NCI-H2196 treated with DMSO at 0.1 percent for 48 hours (cell line): ENCODE measurements around the gene CFAP54.
"Not testable (repeated sequence)": the region's sequence is repeated elsewhere in the genome, so short reads cannot be mapped to it uniquely, and the experiment has no call there.

Experiments used
- DNase-seq: peaks from one replicate; lab custom pipeline; 2025; ENCODE audit not compliant: unreplicated experiment; lab: John Stamatoyannopoulos, UW

Gene CFAP54, protein sequence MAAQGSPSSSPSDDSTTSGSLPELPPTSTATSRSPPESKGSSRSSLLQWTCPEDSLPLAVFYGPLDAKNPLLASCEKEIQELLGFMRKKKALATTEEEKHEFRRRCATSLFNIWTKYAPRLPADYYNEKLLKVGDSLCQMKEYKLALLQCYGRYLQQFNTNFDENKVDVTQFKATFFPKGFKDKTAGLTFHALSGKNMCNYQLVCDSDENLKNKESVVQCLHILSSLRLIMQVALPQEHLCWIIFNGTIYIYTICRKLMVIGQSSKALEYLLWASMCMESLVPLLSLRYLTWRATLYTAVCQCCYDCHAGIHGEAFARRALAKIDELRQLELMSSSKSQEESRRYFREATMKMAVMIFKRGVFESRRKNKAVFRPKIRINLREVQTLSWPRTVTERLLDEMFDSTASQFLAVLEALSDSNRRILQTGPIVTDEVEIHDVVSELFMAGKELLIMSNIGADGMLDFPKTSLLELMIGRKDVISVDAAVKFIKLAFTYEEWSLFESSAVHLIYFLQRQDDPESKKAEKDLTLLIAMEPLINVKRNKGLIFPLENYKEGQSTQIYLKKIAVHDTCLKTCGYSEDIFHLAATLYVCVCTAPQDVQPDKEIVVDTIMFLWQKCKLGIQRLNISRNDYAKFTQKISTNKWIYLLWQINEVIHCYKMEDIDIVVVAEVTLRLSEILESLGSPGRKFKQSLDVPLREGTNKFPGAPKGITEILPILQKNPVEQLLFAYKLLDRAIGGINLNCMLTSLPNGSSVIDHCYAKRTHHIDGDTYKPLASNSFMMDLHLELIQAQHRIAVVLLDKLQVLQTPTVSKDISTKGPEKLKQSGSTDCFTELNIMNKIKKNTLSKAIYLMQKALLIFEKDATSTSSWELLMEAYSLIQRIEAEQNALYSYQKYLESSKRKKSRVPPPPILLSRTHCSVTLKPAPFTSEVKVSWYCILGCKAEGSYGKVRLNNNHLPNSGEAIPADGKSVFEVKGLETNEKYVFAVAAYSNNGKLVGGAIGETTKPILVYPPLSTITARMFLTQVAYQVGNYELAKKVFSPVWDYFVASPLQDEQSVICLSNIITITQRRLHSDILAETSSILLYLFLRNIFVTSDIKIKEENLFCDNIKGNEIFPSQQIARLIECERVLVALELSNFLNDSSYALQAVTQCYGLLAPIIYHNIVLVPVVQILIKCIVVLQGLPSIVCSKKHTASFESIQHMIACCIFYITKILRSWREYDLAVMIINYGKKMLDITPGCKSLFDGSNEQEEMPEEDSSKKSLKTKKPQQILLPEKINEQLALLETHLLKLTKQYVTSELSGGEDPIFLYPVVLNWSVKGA (N-terminal part only)

DNA sequence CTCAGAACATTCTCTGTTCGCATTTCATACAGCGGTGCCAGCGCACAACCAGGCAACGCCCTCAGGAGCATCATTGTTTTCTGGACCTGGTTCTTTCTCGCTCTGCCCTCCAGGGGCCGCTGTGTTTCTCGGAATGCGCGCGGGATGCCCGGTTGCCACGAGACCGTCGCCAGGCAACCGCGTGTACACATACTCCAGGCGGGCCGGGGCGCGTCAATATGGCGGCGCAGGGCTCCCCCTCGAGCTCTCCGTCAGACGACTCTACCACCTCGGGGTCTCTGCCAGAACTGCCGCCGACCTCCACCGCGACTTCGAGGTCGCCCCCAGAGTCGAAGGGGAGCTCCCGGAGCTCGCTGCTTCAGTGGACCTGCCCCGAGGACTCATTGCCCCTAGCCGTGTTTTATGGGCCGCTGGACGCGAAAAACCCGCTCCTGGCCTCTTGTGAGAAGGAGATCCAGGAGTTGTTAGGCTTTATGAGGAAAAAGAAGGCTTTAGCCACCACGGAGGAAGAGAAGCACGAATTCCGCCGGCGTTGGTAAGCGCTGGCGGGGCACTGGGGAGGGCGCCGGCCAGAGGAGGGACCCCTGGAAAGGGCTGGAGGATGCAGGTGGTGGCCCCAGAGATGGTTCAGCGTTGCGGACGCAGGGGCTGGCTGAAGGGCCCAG is at the start of gene CFAP54:
TSS of gene CFAP54 (plus strand) at position 186 of the 665 bp plus-strand sequence. CDS start at position 219, 33 bp downstream.
- DNase-seq: peak; percentile 79

DNA sequence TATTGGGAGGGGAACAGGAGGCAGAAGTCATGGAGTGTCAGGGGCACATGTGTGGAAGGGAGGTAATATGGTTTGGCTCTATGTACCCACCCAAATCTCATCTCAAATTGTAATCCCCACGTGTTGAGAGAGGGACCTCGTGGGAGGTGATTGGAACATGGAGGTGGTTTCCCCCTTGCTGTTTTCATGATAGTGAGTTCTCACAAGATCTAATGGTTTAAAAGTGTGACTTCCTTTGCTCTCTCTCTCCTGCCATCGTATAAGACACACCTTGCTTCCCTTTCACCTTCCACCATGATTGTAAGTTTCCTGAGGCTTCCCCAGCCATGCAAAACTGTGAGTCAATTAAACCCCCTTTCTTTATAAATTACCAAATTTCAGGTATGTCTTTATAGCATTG is 47.6 kb upstream of the CFAP54 start:
- DNase-seq: no peak

DNA sequence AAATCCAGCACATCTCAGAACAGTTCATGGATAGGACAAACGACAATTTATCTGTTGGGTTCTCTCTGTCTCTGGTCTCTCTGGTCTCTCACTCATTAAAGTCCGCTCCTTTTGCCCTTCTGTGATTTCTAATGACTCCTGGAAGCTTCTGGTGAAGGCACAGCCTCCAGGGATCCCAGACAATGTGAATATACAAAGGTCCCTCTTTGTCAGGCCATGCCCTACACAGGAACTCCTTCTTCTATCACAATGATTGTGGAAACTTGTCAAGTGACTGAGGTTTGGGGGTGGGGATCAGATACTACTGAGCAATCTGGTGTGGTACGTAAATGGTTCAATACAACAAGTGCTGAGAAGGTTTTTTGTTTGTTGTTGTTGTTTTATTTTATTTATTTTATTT is 46.5 kb upstream of the CFAP54 start:
- DNase-seq: no peak

DNA sequence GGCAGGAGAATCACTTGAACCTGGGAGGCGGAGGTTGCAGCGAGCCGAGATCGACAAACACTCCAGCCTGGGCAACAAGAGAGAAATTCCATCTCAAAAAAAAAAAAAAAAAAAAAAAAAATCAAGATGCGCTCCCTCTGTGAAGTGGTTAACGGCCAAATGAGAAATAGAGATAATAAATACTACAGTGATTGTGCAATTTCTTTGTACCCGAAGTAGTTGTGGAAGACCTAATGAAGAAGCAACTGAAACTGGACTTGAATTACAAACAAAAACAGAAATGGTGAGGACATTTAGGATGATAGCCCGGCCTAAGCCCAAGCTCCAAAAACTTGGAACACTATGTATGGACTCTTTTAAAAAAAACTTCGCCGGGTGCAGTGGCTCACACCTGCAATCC is 45.0 kb upstream of the CFAP54 start:
- no peak for DNase-seq

DNA sequence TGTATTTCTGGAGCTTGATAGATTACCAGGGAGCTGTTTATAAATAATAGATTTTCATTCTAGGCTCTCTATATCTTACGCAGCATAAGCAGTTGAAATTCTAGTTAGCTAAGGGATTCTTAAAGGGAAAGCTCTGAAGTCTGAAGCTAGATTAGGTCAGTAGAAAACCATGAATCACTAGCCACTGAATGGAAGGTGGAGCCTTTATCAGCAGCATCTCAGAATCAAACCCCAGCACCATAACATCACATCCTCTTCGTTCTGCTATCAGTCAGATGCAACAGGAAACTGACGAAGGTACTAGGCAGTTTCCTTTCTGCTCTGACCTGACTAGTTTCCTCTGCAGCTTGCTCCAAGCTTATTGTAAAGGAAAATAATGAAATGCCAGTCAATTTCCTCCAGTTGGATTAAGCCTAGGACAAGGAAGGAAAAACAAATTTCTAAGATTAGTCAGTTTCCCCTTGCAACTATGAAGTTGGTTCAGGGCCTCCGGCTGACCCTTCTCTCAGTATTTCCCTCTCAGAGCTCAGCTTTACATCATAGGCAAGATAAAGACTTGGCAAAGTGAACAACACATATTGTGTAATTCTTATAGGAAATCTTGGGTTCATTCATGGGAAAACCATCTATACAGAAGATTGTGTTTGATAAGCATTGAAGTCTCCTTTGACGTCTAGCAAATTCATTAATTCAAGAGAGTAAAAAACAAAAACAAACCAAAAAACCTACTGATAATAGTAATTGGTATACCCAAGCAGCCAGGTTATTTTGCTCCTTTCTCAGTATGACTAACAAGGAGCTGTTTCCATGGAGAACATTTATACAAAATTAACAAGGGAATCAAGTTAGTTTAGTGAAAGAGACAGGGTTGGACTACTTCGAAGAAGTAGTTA is 43.4 kb upstream of the CFAP54 start:
- DNase-seq: no peak

DNA sequence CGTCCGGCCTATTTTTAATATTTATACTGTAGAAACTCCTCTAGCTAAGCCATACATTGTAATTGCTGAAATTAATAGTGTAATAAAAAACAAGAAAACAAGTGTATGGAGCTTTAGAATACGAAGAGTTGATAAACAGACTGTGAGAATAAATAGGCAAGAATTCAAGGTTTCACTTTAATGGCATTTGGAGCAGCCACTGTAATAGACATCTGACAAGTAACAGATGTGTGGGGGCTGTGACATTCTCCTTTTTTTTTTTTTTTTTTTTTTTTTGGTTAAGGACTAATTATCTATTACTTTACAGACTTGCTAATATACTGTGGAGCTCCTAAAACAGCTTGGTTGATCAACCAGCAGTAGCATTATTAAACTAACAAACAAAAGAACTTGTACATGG is 42.1 kb upstream of the CFAP54 start:
- no peak for DNase-seq

DNA sequence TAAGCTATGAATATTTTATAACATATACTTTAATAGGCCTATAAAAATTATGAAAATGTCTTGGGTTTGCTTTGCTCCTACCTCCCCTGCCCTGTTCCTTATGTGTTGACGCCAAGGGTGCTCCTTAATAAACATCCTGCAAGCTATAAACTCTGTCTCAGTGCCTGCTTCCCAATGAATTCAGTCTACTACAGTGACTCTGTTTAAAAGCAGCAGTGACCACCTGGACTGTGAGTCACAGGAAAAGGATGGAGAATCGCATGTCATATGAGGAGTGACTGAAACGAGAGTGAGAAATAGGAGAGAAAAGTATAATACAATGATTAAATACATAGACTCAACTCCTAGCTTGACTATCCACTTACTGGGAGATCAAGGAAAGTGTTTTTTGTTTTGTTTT is 41.1 kb upstream of the CFAP54 start:
- DNase-seq: no peak

DNA sequence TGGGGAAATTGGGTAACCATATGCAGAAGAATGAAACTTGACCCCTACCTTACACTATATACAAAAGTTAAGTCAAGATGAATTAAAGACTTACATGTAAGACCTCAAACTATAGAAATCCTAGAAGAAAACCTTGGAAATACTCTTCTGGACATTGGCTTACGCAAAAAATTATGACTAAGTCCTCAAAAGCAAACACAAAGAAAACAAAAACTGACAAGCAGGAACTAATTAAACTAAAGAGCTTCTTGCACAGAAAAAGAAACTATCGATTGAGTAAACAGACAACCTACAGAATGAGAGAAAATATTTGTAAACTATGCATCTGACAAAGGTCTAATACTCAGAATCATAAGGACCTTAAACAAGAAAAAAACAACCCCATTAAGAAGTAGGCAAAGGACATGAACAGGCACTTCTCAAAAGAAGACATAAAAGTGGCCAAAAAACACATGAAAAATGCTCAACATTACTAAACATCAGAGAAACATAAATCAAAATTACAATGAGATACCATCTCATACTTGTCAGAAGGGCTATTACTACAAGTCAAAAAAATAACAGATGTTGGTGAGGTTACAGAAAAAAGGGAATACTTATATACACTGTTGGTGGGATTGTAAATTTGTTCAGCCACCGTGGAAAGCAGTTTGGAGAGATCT is 37.0 kb upstream of the CFAP54 start:
- DNase-seq: no peak

DNA sequence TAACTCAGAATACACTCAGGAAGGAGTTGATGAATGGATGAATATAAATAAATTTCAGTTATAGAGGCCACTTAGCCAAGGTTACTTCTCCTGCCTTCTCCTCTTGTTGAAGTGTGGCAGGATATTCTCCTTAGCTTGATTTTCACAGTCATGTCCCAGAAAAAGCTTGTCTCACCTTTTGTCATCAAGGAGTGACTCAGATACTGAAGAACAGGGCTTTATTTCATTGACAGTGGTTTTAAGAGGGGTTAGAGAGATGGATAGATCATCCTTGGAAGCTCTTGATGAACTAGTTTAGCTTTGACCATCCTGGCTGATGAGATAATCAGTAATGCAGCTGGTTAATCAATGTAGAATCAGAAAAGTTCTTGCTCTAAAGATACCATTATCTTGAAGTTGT is 35.0 kb upstream of the CFAP54 start:
- DNase-seq: no peak

DNA sequence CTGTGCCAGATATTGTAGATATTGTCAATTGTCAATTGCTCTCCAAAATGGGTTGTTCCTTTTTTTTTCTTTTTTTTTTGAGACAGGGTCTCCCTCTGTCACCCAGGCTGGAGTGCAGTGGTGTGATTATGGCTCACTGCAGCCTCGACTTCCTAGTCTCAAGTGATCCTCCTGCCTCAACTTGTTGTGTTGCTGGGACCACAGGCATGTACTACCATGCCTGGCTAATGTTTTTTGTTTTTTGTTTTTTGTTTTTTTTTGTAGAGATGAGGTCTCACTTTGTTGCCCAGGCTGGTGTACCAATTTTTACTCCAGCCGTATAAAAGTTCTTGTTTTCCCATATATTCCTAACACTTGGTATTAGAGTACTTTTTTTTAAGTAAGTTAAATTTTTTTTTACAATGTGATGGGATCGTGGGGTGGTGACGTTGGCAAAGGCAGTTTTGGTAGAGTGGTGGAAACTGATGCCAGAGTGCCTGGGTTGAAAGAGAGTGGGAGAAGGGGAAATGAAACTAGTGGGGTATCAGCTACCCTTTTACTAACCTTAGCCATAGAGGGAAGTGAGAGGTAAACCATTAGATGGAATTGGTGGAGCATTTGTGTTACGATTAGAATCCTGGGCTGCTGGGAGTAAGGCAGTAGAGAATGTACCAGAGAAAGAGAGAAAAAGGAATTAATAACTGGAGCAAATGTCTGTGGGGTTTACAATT is 33.0 kb upstream of the CFAP54 start:
- DNase-seq: no peak

DNA sequence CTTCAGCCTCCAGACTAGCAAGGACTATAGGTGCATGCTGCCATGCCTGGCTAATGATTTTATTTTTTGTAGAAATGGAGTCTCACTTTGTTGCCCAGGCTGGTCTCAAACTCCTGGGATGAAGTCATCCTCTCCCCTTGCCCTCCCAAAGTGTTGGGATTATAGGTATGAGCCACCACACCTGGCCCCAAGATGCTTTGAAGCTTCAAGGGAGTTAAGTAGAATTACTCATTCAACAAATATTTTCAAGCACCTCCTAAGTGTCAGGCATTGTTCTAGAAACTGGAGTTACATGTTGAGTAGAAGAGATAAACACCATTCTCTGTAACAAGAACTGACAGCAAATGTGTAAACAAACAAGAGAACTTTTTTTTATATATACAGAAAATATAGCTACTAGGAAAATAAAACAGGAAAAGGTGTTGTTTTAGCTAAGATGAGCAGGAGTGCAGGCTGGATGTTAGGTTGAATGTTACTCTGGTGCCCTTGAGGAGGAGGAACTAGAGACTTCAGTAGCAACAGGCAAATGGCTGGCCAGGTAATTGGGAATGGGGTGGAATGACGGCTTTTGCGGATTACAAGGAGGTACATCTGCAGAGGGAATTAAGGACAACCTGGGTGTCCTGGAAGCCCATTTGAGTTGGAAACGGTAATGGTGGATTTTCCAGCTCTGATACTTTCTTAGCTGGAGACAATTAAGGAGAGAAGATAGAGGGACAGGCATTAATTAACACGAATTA is 32.0 kb upstream of the CFAP54 start:
- no peak for DNase-seq

DNA sequence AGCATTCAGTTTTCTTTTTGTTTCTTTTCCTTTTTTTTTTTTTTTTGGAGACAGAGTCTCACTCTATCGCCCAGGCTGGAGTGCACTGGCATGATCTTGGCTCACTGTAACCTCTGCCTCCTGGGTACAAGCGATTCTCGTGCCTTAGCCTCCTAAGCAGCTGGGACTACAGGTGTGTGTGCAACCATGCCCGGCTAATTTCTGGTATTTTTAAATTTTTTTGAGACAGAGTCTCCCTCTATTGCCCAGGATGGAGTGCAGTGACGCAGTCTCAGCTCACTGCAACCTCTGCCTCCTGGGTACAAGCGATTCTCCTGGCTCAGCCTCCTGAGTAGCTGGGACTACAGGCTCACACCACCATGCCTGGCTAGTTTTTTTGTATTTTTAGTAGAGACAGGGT is 30.1 kb upstream of the CFAP54 start:
- not testable (repeated sequence) for DNase-seq

DNA sequence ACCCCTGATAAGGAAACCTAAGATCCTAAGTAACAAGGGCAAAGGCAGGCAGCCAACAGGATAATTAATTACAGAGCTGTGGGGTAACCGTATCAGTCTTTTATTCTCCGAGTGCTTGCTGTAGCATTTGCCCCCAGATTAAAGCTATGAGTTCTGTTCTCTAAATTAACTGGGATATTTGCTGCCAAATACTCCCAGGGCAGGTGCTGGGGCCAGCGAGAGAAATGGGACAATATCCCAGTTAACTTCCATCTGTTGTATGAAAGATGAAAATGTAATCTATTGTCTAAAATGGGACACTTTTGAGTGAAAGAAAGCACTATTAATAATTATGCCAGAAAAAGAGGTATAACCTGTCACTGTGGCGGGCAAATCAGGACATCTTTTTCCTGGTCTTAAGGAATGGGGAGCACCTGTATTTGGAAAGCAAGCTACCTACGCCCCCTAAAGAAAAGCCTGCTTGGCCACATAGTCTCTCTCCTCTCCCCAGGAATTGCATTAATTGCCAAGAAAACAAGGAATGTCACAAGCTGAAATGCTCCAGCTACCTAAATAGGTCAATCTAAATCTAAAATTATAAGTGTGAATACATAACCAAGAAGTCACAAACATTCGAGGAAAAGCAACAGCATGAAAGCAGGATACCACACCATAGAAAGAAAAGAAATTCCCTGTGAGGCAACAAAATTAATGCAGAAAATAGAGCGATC is 26.7 kb upstream of the CFAP54 start:
- no peak for DNase-seq

DNA sequence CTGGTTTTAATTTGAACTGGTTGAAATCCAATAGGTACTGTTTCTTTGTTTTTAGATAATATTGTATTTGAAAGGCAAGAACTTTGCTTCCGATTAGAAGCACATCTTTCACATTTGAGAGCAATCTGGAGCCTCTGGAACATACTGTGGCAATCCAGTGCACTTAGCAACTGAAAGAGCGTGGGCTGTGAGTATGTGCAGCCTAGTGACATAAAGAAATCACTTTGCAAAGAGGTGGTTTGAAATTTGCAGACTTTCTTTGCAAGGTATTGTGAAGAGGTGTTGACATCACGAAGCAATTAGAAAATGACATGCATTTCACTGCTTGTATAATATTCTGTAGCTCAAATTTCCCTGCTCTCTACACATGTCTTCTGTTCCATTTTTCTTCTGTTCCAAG is 23.5 kb upstream of the CFAP54 start:
- DNase-seq: no peak

DNA sequence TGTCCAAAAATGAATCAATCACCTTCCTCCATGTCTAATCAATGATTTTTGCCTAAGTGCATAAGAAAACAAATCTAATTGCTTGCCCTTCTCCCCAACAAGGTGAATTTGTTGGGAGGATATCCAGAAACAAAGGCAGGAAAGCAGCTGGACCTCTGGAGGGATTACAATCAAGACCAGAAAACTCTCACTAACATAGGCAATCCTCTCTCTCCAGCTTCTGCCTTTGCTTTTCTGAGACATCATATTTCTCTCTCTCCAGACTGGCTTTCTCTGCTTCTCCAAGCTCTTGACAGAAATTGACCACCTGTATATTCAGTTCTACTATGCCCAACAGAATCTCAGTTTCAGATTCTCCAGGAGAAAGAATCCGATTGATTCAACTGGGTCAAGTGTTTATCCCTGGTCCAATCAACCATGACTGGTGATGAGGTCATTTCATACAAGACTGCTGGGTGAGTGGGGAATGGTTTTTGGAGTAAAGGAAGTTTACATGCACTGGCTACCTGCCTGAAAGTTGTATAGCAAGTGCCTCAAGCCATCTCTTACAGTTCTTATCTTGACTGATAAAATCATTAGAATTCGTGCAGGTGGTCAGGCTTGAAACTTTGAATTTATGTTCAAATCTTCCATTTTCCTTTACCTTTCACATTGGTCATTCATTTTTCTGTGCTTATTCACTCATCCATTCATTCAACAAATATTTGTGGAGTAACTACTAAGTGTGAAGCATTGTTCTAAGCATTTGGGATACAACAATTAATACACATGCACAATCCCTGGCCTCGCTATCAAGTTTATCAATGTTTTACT is 22.2 kb upstream of the CFAP54 start:
- no peak for DNase-seq

DNA sequence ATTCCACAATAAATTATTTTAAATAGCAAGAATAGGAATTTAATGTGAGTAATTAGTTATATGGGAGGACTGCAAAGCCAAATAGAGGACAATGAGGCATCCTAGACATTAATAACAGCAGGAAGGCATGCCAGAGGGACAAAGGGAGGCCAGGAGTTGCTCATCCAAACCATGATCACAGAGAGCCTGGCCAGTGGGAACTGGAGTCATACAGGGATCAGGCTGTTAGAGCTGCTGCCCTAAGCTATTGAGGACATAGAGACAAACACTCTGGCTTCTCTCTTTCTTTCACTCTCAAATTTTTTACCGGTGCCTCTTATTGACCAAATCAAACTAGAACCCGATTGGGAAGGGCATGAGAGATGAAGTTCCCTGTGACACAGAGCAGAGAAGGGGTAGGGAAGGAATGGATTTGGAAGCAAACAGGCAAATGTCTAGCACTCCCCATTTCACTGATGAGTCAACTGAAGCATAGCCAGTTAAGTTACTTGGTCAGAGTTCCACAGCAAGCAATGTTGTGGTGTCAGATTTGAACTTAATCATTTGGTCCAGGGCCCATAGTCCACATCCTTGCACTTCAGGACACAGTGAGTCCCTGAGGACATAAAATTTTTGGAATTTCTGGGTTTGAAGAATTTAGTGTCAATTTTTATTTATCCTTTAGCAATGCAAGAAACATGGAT is 17.9 kb upstream of the CFAP54 start:
- DNase-seq: no peak
